ENCODE data around the gene DUSP2.

DUSP2 gene

DNA sequence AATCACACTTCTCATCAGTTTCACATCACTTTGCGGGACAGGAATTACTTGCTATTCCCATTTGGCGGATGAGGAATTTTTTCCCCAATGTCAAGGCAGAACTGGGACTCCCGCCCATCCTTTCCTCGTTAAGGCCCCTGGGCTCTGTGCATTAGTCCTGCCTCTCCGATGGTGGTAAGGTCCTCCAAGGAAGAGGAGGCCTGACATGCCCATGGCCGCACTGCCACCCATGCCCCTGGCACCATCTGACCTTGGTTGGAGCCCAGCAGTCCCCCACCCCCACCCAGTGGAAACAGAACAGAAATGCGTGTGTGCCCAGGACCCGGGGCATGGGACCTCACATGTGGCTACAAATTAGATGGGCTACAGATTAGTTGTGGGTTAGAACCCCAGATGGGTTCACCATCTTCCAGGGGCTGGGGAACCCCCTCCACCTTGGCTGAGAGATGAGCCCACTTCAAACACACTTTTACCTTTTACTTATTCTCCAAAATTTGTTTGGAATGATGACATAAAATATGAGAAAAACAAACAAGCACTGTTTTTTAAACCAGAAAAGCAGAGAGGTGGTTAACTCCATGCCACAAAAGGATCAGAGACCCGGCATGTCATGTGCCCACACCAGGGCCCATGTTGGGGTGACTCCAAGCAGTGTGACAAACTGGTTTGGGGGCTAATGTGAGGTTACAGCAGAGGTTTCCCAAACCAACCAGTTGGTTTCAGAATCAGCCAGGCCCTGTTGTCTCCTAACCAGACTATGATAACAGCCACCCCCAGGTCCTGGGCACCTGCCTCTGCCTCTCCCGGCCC is 11.0 kb upstream of the DUSP2 start:
- no peak for TF ChIP-seq POLR2AphosphoS5 (IDR thresholded peaks at IDR 0.05; ENCODE audit: low read depth, low read length)
- TF ChIP-seq SIN3A (IDR thresholded peaks at IDR 0.05; ENCODE audit: borderline replicate concordance, insufficient read depth, low read length) = no peak
- no peak for TF ChIP-seq TAF1 (IDR thresholded peaks at IDR 0.05; ENCODE audit: borderline replicate concordance, insufficient read depth, low read length)
- TF ChIP-seq REST (IDR thresholded peaks at IDR 0.05; ENCODE audit: insufficient read depth in 1 of 2, low read depth in 2 of 2, low read length in 2 of 2) = no peak

- TF ChIP-seq TAF1 (IDR thresholded peaks at IDR 0.05; ENCODE audit: borderline replicate concordance, insufficient read depth, low read length) = no peak
- no peak for TF ChIP-seq REST (IDR thresholded peaks at IDR 0.05; ENCODE audit: insufficient read depth in 1 of 2, low read depth in 2 of 2, low read length in 2 of 2)
- TF ChIP-seq POLR2AphosphoS5 (IDR thresholded peaks at IDR 0.05; ENCODE audit: low read depth, low read length) = no peak
- no peak for TF ChIP-seq SIN3A (IDR thresholded peaks at IDR 0.05; ENCODE audit: borderline replicate concordance, insufficient read depth, low read length)
- TF ChIP-seq FOXP2 (optimal IDR thresholded peaks at IDR 0.05; ENCODE audit: borderline replicate concordance, extremely low read depth, extremely low read length, insufficient read depth) = no peak
Measured at GRCh38 chr2:96154506-96155380, 9.5 kb upstream of the DUSP2 start.

DNA sequence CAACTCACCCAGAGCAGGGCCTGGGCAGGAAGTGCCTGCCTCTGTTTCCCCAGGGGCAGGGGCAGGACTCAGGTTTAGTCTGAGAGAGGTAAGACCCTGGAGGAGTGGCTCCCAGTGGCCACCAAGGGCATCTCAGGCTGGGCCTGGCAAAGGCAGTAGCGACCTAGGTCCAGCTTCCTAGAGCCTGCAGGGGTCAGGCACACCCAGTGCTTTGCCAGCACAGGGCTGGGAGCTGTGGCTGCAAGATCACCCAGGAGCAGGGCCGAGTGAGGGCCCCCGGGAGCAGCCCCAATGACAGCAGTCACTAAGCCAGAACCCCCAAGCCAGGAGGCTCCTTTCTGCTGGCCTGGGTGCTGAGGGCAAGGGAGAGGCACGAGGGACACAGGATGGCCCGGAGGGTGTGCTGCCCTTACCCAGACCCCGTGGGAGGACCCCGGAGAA is 8.8 kb upstream of the DUSP2 start:
- no peak for TF ChIP-seq SIN3A (IDR thresholded peaks at IDR 0.05; ENCODE audit: borderline replicate concordance, insufficient read depth, low read length)

GRCh38 chr2:96153291-96153713 is 8.1 kb upstream of the DUSP2 start:
- no peak for TF ChIP-seq REST (IDR thresholded peaks at IDR 0.05; ENCODE audit: insufficient read depth in 1 of 2, low read depth in 2 of 2, low read length in 2 of 2)
- TF ChIP-seq SIN3A (IDR thresholded peaks at IDR 0.05; ENCODE audit: borderline replicate concordance, insufficient read depth, low read length) = no peak
- no peak for TF ChIP-seq TAF1 (IDR thresholded peaks at IDR 0.05; ENCODE audit: borderline replicate concordance, insufficient read depth, low read length)

- TF ChIP-seq POLR2AphosphoS5 (IDR thresholded peaks at IDR 0.05; ENCODE audit: low read depth, low read length) (no peak), TAF1 (IDR thresholded peaks at IDR 0.05; ENCODE audit: borderline replicate concordance, insufficient read depth, low read length) (no peak), REST (IDR thresholded peaks at IDR 0.05; ENCODE audit: insufficient read depth in 1 of 2, low read depth in 2 of 2, low read length in 2 of 2) (no peak), FOXP2 (optimal IDR thresholded peaks at IDR 0.05; ENCODE audit: borderline replicate concordance, extremely low read depth, extremely low read length, insufficient read depth) (no peak), SIN3A (IDR thresholded peaks at IDR 0.05; ENCODE audit: borderline replicate concordance, insufficient read depth, low read length) (no peak)
Measured at GRCh38 chr2:96152304-96153161, 7.3 kb upstream of the DUSP2 start.
